ENCODE data around the gene AKAP5. TPM values are rescaled to one million over a fixed set of nuclear protein-coding genes. Genes with fewer than 3 reads are reported as not detected.

Gene AKAP5
- total RNA-seq, 4 donors from 2014 or later: 0.33 to 1.4 (median 0.50) TPM

DNA sequence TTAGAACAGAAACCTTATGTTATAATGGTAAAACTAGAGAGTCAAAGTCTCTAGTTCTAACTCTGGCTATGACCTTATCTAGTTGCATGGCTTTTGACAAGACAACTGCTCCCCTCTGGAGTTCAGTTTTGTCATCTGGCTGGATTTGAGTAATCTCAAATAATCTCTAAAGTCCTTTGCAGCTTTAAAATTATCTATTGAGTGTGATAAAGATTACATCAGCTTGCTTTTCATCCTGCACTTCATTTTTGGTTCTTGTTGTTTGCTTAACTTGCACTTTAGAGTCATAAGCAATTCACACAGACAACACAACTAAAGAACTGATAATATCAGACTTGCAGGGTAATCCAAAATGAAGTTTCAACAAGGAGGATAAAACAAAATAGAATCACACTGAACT lies 2.3 kb downstream of the AKAP5 start:
- no peak for TF ChIP-seq CTCF (IDR thresholded peaks at IDR 0.05; ENCODE audit: low read depth)

- TF ChIP-seq CTCF (IDR thresholded peaks at IDR 0.05; ENCODE audit: low read depth): no peak
Observed at GRCh38 chr14:64468451-64468850, 3.2 kb downstream of the AKAP5 start.

DNA sequence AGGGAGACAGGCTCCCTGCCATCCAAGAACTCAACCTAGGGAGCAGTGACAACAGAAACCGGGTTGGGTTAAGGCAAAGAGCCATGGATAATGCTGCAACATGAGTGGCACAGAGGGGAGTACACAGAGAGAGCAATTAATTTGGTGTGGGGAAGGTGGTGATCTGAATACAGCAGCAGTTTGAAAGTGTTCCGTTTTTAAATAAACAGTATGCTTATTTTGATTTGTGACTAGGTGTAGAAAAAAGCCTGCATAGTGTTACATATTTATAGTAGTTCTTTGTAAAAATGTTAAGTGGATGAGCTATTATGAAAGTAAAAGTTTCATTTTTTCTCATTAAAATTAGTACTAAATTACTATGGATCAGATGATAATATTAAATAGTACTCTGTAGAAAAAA lies 8.7 kb downstream of the AKAP5 start:
- TF ChIP-seq CTCF (IDR thresholded peaks at IDR 0.05; ENCODE audit: low read depth): no peak

GRCh38 chr14:64474698-64475097 lies 9.4 kb downstream of the AKAP5 start:
- TF ChIP-seq CTCF (IDR thresholded peaks at IDR 0.05; ENCODE audit: low read depth): no peak

GRCh38 chr14:64475585-64476273 lies 10.4 kb downstream of the AKAP5 start:
- TF ChIP-seq CTCF (IDR thresholded peaks at IDR 0.05; ENCODE audit: low read depth): no peak

DNA sequence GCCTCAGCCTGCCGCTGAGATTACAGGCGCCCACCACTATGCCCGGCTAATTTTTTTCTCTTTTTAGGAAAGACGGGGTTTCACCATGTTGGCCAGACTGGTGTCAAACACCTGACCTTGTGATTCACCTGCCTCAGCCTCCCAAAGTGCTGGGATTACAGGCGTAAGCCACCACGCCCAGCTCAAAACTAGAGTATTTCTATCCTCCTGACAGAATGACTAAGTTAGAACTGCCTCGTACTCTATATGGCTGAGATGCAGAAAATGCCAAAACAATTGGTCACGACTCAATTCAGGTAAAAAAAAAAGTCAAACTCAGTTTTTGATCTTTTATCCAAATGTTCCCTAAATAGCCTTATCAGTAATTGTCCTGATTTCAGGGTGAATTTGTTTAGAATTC lies 11.1 kb downstream of the AKAP5 start:
- TF ChIP-seq CTCF (IDR thresholded peaks at IDR 0.05; ENCODE audit: low read depth): no peak

GRCh38 chr14:64478634-64479250 lies 13.4 kb downstream of the AKAP5 start:
- TF ChIP-seq CTCF (IDR thresholded peaks at IDR 0.05; ENCODE audit: low read depth): no peak
